ENCODE results near the gene BMPR1A.

DNA sequence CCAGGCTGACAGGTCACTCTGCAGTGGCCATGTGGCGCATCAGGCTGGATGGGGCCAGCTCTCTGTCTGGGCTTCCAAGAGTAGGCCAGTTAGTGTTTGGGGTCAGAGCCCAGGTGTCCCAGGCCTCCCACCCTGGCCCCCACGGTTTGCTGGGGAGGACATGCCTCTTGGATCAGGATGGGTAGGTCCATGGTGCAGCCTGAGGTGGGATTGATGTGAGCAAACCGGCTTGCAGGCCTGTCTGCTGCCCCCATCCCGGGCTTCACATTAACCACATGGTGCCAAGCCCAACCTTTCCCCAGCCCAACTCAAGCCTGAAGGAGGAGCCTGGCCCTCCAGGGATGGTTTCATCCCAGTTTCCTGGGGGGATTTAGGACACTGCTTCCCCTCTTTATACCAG is 48.9 kb upstream of the BMPR1A start:
- TF ChIP-seq, protein P1, sequence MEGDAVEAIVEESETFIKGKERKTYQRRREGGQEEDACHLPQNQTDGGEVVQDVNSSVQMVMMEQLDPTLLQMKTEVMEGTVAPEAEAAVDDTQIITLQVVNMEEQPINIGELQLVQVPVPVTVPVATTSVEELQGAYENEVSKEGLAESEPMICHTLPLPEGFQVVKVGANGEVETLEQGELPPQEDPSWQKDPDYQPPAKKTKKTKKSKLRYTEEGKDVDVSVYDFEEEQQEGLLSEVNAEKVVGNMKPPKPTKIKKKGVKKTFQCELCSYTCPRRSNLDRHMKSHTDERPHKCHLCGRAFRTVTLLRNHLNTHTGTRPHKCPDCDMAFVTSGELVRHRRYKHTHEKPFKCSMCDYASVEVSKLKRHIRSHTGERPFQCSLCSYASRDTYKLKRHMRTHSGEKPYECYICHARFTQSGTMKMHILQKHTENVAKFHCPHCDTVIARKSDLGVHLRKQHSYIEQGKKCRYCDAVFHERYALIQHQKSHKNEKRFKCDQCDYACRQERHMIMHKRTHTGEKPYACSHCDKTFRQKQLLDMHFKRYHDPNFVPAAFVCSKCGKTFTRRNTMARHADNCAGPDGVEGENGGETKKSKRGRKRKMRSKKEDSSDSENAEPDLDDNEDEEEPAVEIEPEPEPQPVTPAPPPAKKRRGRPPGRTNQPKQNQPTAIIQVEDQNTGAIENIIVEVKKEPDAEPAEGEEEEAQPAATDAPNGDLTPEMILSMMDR (IDR thresholded peaks at IDR 0.05) = no peak
- TF ChIP-seq NR2C2 (CRISPR knock-in tag; IDR thresholded peaks at IDR 0.05) (no peak), ESRRA (CRISPR knock-in tag; IDR thresholded peaks at IDR 0.05; ENCODE audit: borderline replicate concordance) (no peak), NFYB (CRISPR knock-in tag; conservative IDR thresholded peaks at IDR 0.05; ENCODE audit: low read depth) (no peak)
- TF ChIP-seq, protein P2, sequence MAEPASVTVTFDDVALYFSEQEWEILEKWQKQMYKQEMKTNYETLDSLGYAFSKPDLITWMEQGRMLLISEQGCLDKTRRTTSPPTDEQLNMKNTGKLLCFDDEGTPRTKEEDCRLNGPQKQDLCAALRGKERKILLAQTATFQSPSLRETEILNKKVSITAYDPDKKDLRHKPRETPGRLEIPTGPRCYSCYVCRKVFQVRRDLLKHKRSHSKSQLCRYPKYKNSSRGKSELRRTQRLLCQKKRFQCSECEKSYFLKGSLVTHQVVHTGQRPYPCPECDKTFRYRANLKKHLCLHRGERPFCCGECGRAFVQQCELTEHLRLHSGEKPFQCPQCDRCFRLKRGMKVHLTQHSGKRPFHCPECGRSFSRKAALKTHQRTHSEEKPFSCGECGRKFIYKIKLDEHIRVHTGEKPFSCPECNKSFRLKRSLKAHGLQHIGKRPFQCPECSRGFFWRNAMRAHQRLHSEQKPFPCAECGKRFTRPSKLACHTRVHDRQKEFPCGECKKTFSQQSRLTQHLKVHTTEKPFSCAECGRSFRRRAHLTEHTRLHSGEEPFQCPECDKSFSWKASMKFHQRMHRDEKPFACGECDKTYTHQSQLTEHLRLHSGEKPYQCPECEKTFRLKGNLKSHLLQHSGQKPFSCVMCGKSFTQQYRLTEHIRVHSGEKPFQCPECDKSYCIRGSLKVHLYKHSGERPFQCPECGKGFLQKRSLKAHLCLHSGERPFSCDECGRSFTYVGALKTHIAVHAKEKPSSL (CRISPR knock-in tag; conservative IDR thresholded peaks at IDR 0.05) = no peak
- TF ChIP-seq, protein P3, sequence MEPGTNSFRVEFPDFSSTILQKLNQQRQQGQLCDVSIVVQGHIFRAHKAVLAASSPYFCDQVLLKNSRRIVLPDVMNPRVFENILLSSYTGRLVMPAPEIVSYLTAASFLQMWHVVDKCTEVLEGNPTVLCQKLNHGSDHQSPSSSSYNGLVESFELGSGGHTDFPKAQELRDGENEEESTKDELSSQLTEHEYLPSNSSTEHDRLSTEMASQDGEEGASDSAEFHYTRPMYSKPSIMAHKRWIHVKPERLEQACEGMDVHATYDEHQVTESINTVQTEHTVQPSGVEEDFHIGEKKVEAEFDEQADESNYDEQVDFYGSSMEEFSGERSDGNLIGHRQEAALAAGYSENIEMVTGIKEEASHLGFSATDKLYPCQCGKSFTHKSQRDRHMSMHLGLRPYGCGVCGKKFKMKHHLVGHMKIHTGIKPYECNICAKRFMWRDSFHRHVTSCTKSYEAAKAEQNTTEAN (CRISPR knock-in tag; IDR thresholded peaks at IDR 0.05) = no peak
